Spinal cord (tissue), 10 donors: ENCODE measurements around the gene OTUD6A. TPM values are rescaled to one million over a fixed set of nuclear protein-coding genes. Genes with fewer than 3 reads are reported as not detected.
A peak's percentile ranks its signal among the peaks of the same experiment; 100 is the strongest.

Source experiments
- DNase-seq, 6 donors: peaks; one replicate each; pipeline versions ENCODE4 v3.0.0 to v3.0.0-alpha.2; 2013 to 2015; ENCODE audit warnings: low spot score in 6 of 6, low read depth in 4 of 6
- H3K27ac ChIP-seq: one replicate; pipeline ENCODE4 v1.5.1; 2013; ENCODE audit warnings: low read depth, low read length, control low read depth
- H3K27me3 ChIP-seq: one replicate; pipeline ENCODE4 v1.6.1; 2013; ENCODE audit warnings: low read length; ENCODE audit not compliant: control insufficient read depth, insufficient read depth
- H3K36me3 ChIP-seq: one replicate; pipeline ENCODE4 v1.6.1; 2013; ENCODE audit warnings: low read length; ENCODE audit not compliant: control insufficient read depth, insufficient read depth
- H3K4me1 ChIP-seq: one replicate; pipeline ENCODE4 v1.6.1; 2013; ENCODE audit warnings: low read length; ENCODE audit not compliant: control insufficient read depth, insufficient read depth
- H3K4me3 ChIP-seq: one replicate; pipeline ENCODE4 v1.5.1; 2013; ENCODE audit warnings: low read depth, low read length, control low read depth
- H3K9me3 ChIP-seq: one replicate; pipeline ENCODE4 v1.6.1; 2013; ENCODE audit warnings: low read length; ENCODE audit not compliant: control insufficient read depth, insufficient read depth
- WGBS: methylation state at CpG from one replicate; pipeline ENCODE4 v1.1.5; 2013; ENCODE audit warnings: missing lambda C conversion rate; ENCODE audit not compliant: insufficient coverage; 5-methylcytosine and 5-hydroxymethylcytosine counted together
- polyA plus RNA-seq, 2 donors: library from polyadenylated mRNA; unstranded; fragments of 120-200 nt; gene quantifications; one replicate each; pipeline ENCODE4 v1.2.1, GENCODE V29; 2013; ENCODE audit not compliant: insufficient read length in 2 of 2
- total RNA-seq, 2 donors: library from RNA; depleted of rRNA in 1 of 2; stranded (reverse); fragments of 120-200 nt in 1 of 2; fragments of >200 nt in 1 of 2; gene quantifications; one replicate each; pipeline versions ENCODE4 v1.2.3 to v1.2.4, GENCODE V29; 2013 to 2014
- donor health status: healthy.

Gene OTUD6A
- total and polyA plus RNA-seq, 4 donors, result not detected

DNA sequence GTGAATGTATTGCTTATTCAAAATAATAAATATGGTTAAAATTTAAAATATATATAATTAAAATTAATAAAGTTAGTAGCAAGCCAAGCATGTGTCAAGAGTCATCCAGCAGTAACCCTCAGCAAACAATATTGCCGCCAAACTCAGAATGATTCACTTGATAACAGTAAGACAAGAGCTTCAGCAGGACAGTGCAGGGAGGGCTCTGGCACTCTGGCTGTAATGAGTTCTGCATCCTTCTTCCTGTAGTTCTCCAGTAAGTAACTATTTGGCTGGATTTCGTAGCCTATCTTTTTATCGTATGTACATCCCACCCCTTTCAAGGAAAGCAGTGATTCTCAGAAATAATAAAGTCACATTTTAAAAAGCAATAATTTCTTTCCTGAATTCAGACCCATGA is 17.6 kb downstream of the OTUD6A start:
- DNase-seq, result no peak
- Histone ChIP-seq H3K9me3 (no peaks in the 10 kb centered on the region), H3K4me3 (no peak overlapping the region), H3K27ac (no peak overlapping the region), H3K27me3 (no peaks in the 10 kb centered on the region), H3K4me1 (no peaks in the 10 kb centered on the region), H3K36me3 (no peaks in the 10 kb centered on the region)
- 78% methylated on average over 1 of the region's 3 CpGs for WGBS

GRCh38 chrX:70082723-70083122 is 20.5 kb downstream of the OTUD6A start:
- Histone ChIP-seq H3K9me3 (no peaks in the 10 kb centered on the region), H3K4me3 (no peak overlapping the region), H3K36me3 (no peaks in the 10 kb centered on the region), H3K27me3 (no peaks in the 10 kb centered on the region), H3K27ac (no peak overlapping the region), H3K4me1 (no peaks in the 10 kb centered on the region)
- 61% methylated on average over 4 of the region's 4 CpGs for WGBS
- no peak for DNase-seq

- no peak for DNase-seq
- Histone ChIP-seq H3K27me3 (no peaks in the 10 kb centered on the region), H3K4me3 (no peak overlapping the region), H3K36me3 (no peaks in the 10 kb centered on the region), H3K27ac (no peak overlapping the region), H3K9me3 (no peaks in the 10 kb centered on the region), H3K4me1 (no peaks in the 10 kb centered on the region)
- 55% methylated on average over 2 of the region's 5 CpGs for WGBS
Measured at GRCh38 chrX:70084592-70085240, 22.5 kb downstream of the OTUD6A start.

DNA sequence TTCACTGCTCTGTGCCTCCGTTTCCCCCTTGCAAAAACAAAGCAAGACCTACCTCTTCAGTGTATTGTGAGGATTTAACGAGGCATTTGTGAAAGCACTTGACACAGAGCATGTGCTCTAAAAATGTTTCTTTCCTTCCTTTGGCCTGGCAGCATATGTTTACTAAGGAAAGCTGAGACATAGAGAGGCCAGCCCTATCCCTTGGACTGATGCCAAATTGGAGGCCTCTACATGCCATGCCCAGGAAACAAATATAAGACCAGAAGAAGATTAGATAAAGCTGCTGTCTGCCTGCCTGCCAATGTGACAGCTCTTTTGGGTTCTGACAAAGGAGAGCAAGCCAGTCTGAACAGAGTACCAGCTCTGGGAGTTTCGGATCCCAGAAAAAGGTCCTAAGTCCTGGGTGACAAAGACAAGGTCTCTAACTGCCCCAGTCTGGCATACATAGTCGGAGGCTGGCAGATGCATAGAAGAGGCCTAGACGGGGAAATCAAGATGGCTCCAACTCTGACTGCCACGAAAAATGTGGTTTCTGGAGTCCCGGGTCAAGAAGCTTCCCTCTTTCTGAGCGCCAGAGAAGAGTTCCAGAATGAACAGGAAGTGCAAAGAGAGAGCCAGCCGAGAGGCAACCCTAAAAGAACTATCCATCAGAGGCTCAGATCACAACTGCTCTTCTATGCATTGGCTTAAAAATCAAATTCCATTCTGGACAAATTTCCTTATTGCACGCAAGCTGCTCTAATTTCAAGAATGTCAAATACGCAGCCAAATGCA is 25.8 kb downstream of the OTUD6A start:
- WGBS, result 52% methylated on average over 10 of the region's 11 CpGs
- no peaks in the 10 kb centered on the region for H3K36me3 ChIP-seq
- H3K4me1 ChIP-seq, result no peaks in the 10 kb centered on the region
- H3K27me3 ChIP-seq, result no peaks in the 10 kb centered on the region
- no peaks in the 10 kb centered on the region for H3K9me3 ChIP-seq
- DNase-seq, result peak in 2 of 6 donors; percentile 6 to 37
- no peak overlapping the region for H3K27ac ChIP-seq
- H3K4me3 ChIP-seq, result no peak overlapping the region

DNA sequence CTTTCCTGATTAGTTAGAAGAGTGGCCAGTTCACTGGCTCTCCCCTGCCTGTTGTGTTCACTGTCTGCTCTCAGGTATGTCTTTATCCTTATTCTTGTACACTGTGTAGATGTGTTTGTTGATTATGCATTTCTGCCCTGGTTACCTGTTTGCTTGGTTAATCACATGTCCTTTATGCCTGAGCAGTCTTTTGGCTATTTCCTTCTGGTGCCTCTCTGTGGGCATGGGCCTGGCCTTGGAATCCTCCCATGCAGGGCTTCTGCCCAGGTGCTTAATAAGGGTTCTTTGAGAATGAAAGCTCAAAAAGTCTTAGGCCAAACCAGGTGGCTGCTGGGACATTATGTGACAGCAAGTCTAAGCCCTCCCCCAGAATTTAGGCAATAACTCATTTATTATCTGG is 26.5 kb downstream of the OTUD6A start:
- no peak for DNase-seq
- no peaks in the 10 kb centered on the region for H3K36me3 ChIP-seq
- H3K4me3 ChIP-seq, result no peak overlapping the region
- no peaks in the 10 kb centered on the region for H3K27me3 ChIP-seq
- H3K4me1 ChIP-seq, result no peaks in the 10 kb centered on the region
- H3K27ac ChIP-seq, result no peak overlapping the region
- no peaks in the 10 kb centered on the region for H3K9me3 ChIP-seq

DNA sequence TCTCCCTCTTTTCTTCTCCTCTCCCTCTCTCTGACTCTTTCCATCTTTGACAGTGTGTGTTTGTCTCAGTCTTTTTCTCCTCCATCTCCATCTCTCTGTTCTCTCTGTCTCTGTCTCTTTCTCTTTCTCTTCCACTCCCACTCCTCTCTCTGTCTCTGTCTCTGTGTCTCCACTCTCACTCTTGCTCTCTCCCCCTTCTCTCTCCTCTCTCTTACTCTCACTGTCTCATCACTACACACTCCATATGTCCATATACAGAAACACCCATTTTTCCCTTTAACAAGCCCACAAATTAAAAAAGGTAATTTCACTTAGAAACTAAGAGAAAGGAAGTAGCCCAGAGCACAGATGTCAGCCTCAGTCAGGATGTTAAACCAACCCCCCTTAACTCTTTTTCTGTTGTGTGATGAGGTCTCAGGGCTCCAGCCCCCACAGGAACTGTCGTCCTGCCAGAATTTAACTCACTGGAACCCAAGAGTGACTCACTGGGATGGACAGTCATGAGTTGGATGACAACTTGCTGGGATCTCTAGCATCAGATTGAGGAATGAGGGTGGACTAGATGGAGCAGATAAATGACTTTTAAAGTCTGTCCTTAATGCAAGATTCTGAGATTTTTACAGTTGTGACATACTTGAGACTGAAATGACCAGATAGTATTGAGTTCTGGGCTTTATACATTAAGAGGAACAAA is 27.5 kb downstream of the OTUD6A start:
- Histone ChIP-seq H3K9me3 (no peaks in the 10 kb centered on the region), H3K27ac (no peak overlapping the region), H3K36me3 (no peaks in the 10 kb centered on the region), H3K4me3 (no peak overlapping the region), H3K27me3 (no peaks in the 10 kb centered on the region), H3K4me1 (no peaks in the 10 kb centered on the region)
- DNase-seq, result no peak
- WGBS, result 57% methylated on average over 1 of the region's 1 CpG

DNA sequence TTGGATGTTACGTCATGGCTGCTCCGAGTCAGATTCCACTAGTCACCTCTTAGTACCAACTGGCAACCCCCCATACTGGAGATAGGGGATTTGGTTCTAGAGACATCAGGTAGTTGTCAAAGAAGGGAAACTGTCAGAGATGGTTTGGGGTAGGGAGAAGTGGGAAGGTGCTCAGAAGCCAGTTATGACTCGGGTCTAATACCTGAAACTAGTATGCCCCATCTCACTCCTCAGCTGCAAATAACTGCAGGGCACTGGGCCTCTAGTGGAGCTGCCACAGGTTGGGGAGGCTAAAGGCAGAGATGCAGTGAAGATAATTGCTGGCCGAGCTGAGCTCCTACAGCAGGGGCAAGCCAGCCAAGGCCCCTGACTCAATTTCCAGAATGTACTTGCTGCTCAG is 30.0 kb downstream of the OTUD6A start:
- WGBS, result 60% methylated on average over 1 of the region's 4 CpGs
- no peaks in the 10 kb centered on the region for H3K9me3 ChIP-seq
- no peak for DNase-seq
- no peak overlapping the region for H3K27ac ChIP-seq
- H3K4me1 ChIP-seq, result no peaks in the 10 kb centered on the region
- H3K4me3 ChIP-seq, result no peak overlapping the region
- H3K36me3 ChIP-seq, result no peaks in the 10 kb centered on the region
- no peaks in the 10 kb centered on the region for H3K27me3 ChIP-seq

GRCh38 chrX:70096052-70096451 is 33.8 kb downstream of the OTUD6A start:
- Histone ChIP-seq H3K4me1 (no peaks in the 10 kb centered on the region), H3K27me3 (no peaks in the 10 kb centered on the region), H3K4me3 (no peak overlapping the region), H3K36me3 (no peaks in the 10 kb centered on the region), H3K9me3 (no peaks in the 10 kb centered on the region), H3K27ac (no peak overlapping the region)
- WGBS, result 61% methylated on average over 2 of the region's 2 CpGs
- peak in 1 of 6 donors; percentile 15 for DNase-seq

DNA sequence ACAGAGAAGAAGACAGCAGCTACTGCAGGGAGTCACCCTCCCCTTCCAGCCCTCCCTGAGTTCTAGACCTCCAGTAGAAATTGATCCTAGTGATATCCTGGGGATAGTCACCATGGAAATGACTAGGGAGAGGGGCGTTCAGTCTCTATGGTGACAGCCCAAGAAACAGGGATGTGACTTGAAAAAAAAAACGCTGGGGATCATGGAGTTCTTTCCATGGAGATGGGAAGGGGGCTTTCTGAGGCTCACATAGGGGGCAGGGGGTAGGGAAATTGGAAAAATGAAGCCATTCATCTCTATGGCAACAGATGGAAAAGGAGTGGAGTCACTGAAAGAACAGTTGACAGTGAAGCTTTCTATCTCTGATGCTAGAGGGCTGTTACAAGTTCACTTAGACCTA is 43.0 kb downstream of the OTUD6A start:
- 21% methylated on average over 2 of the region's 2 CpGs for WGBS
- no peak overlapping the region for H3K27ac ChIP-seq
- no peaks in the 10 kb centered on the region for H3K4me1 ChIP-seq
- no peak overlapping the region for H3K4me3 ChIP-seq
- DNase-seq, result peak in 2 of 6 donors; percentile 11 to 52
- no peaks in the 10 kb centered on the region for H3K9me3 ChIP-seq
- no peaks in the 10 kb centered on the region for H3K36me3 ChIP-seq
- no peaks in the 10 kb centered on the region for H3K27me3 ChIP-seq
